Stimulated activated CD4-positive, alpha-beta T cell treated with anti-CD3 and anti-CD28 coated beads, Interleukin-1b, Interleukin-23, amount 100 ng/mL, for 4 hours (primary cell): ENCODE data around the gene MIS12.

Experiments used
- DNase-seq, 2 donors: peaks; one replicate each; pipeline ENCODE4 v3.0.0-alpha.2; 2020; ENCODE audit warnings: low read depth in 2 of 2

Gene MIS12

GRCh38 chr17:5533486-5534315 lies 47.3 kb downstream of the MIS12 start:
- no peak for DNase-seq

GRCh38 chr17:5535436-5535835 lies 49.1 kb downstream of the MIS12 start:
- DNase-seq = no peak

DNA sequence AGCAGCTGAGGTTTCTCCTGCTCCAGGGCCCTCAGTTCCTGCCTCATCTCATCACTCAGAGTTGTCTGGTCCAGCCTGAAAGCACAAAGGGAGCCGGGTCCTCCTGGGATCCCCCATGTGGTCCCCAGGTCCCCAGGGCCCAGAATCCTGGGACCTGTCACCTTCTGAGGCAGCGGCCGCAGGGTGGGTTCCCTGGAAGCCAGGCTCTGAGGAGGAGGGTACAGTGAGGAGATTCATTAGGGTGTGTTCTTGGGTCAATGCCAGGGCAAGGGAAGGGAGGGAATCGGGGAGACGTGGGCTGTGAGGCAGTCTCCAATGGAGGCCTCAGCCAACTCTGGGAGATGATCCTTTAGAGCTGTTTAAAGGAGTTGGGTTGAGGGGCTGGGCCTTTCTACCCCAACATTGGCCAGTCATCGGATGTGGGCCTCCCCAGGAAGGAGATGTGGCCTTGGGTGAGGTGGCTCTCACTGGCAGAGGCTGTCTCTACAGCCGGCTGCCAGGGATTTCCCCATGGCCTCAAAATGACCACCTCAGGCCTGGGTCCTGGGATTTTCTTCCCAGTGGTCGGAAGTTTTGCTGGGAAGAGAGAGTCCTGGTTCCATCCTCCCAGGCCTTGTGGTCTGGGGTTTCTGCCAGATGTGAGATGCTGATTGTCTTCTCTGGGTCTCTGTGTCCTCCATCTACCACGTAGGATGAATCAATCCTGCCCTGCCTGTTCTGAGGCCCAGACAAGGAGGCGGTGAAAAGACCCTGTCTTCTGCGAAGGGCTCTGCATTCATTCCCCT lies 50.7 kb downstream of the MIS12 start:
- DNase-seq = no peak

- no peak for DNase-seq
These were observed 52.9 kb downstream of the MIS12 start for GRCh38 chr17:5539286-5539685.

DNA sequence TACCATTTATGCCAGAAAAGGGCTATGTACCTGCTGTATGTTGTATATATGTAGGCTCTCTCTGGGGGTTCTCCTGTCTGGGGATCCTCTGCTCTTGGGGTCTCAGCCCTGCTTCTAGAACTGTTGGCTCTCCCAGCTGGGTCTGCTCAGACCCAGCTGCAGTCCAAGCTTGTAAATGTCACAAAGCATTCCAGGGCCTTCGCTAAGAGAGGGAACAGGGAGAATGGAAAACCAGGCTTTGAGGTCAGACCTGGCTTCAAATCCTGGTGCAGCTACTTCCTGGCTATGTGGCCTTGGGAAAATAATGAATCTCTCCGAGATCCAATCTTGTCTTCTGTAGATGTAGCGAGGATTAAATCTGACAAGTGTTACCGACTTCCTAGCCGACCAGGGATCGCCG lies 54.0 kb downstream of the MIS12 start:
- DNase-seq = no peak
